Activated CD4-positive, alpha-beta memory T cell treated with anti-CD3 and anti-CD28 coated beads, Interleukin-2, amount 10 ng/mL, durations not matched to agents 7 days and 5 days (primary cell): ENCODE results near the gene MYH14. TPM values are rescaled to one million over a fixed set of nuclear protein-coding genes. Genes with fewer than 3 reads are reported as not detected.

ENCODE experiments used
- CTCF ChIA-PET: fragments of 350-600 bp; sonication (Branson Sonifier 250); formaldehyde crosslinking; loops from one replicate; lab custom pipeline; 2021; ENCODE audit warnings: antibody characterized with exemption, inconsistent platforms; lab: Charles Lee
- POLR2A ChIA-PET: fragments of 350-600 bp; sonication (Branson Sonifier 250); formaldehyde crosslinking; loops from one replicate; lab custom pipeline; 2021; ENCODE audit warnings: antibody characterized with exemption; lab: Charles Lee
- DNase-seq: peaks from one replicate; pipeline ENCODE4 v3.0.0-alpha.2; 2020
- H3K27ac Mint-ChIP-seq: one replicate; pipeline ENCODE4 v1.8.0; 2021; ENCODE audit warnings: mild to moderate bottlenecking, mixed read lengths
- H3K27me3 Mint-ChIP-seq: one replicate; pipeline ENCODE4 v1.8.0; 2021; ENCODE audit warnings: mixed read lengths
- H3K36me3 Mint-ChIP-seq: one replicate; pipeline ENCODE4 v1.8.0; 2021; ENCODE audit warnings: low read depth, mixed read lengths
- H3K4me1 Mint-ChIP-seq: one replicate; pipeline ENCODE4 v1.8.0; 2021; ENCODE audit warnings: mixed read lengths
- H3K4me3 Mint-ChIP-seq: one replicate; pipeline ENCODE4 v1.8.0; 2021; ENCODE audit warnings: mild to moderate bottlenecking, mixed read lengths
- H3K9me3 Mint-ChIP-seq: one replicate; pipeline ENCODE4 v1.8.0; 2021; ENCODE audit warnings: mixed read lengths
- total RNA-seq, 2 experiments: library from RNA; stranded (reverse); gene quantifications; one replicate each; pipeline ENCODE4 v1.2.3, GENCODE V29; 2021

MYH14 gene
- total RNA-seq, 2 experiments from 2014 or later, result not detected

- no peak overlapping the region for H3K27ac Mint-ChIP-seq
- no peaks in the 10 kb centered on the region for H3K36me3 Mint-ChIP-seq
- H3K9me3 Mint-ChIP-seq, result no peaks in the 10 kb centered on the region
- CTCF ChIA-PET, result no interaction called here
- H3K27me3 Mint-ChIP-seq, result no peaks in the 10 kb centered on the region
- POLR2A ChIA-PET, result no interaction called here
- no peak overlapping the region for H3K4me3 Mint-ChIP-seq
- DNase-seq, result no peak
- H3K4me1 Mint-ChIP-seq, result peaks cover 2% of the 10 kb centered on the region
Observed at GRCh38 chr19:50178320-50178719, 25.1 kb upstream of the MYH14 start.

DNA sequence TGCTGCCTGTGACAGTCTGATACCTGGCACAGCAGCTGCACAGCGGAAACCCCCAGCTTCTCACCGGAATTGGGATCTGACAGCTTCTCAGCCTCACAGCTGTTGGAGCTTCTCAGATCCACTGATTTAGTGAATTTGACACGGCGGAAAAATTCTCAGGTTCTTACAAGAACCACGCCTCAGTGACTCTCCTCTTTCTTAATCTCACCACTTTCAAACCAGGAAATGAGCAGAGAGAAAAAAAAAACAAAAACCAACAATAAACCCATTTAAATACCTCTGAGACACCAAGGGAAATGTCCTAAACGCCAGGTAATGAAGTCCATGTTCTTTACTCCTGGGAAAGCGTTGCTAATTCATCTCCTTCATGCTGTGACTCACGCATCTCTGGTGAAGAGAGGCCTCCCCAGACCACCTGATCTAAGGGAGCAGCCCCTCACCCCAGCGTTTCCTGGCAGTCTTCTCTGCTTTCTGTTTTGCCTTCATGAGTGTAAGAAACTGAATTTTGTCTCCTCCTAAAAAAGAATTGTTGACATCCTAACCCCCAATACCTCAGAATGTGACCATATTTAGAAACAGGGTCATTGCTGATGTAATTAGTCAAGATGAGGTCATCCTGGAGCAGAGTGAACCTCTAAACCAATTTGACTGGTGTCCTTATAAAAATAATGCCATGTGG lies 24.4 kb upstream of the MYH14 start:
- Mint-ChIP-seq H3K27ac (no peak overlapping the region), H3K9me3 (no peaks in the 10 kb centered on the region), H3K27me3 (no peaks in the 10 kb centered on the region), H3K4me1 (no peaks in the 10 kb centered on the region), H3K4me3 (no peak overlapping the region), H3K36me3 (no peaks in the 10 kb centered on the region)
- DNase-seq, result no peak
- ChIA-PET POLR2A (no interaction called here), CTCF (no interaction called here)

DNA sequence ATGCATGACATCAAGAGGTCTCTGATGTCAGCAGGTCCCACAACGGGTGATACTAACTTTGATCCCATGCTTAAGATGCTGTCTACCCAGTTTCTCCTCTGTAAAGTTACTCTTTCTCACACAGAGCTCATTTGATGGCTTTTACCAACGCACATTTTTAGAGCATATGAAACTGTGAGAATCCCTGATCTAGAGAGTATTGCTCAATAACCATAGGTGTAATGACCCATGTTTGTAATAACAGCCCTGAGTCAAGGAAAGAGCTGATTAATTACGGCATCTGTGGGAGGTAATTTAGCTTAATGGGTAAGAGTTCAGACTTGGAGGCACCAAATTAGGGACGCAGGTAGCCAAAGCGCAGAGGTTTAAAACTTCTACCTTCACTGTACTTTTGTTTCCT lies 22.3 kb upstream of the MYH14 start:
- Mint-ChIP-seq H3K4me3 (no peak overlapping the region), H3K36me3 (no peaks in the 10 kb centered on the region), H3K9me3 (no peaks in the 10 kb centered on the region), H3K27ac (no peak overlapping the region), H3K4me1 (no peaks in the 10 kb centered on the region), H3K27me3 (no peaks in the 10 kb centered on the region)
- ChIA-PET CTCF (no interaction called here), POLR2A (no interaction called here)
- no peak for DNase-seq

DNA sequence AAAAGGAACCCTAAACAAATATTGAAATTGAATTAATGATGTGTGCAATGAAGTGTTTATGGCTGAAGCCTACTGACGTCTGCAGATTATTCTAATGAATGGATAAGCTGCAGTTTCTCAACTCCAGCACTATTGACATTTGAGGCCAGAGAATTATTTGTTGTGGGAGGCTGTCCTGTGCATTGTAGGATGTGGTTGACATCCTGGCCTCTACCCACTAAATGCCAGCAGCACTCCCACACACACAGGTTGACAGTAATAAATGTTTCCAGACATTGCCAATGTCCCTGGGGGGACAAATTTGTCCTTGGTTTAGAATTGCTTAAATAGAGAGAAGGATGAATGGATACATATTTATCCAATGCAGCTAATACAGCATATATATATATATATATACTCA lies 19.2 kb upstream of the MYH14 start:
- Mint-ChIP-seq H3K9me3 (no peaks in the 10 kb centered on the region), H3K27ac (no peak overlapping the region), H3K27me3 (no peaks in the 10 kb centered on the region), H3K36me3 (no peaks in the 10 kb centered on the region), H3K4me3 (no peak overlapping the region), H3K4me1 (no peaks in the 10 kb centered on the region)
- ChIA-PET CTCF (no interaction called here), POLR2A (no interaction called here)
- DNase-seq, result no peak

GRCh38 chr19:50187937-50188336 lies 15.5 kb upstream of the MYH14 start:
- POLR2A ChIA-PET, result no interaction called here
- CTCF ChIA-PET, result no interaction called here
- H3K36me3 Mint-ChIP-seq, result no peaks in the 10 kb centered on the region
- no peak overlapping the region for H3K4me3 Mint-ChIP-seq
- no peak overlapping the region for H3K27ac Mint-ChIP-seq
- H3K27me3 Mint-ChIP-seq, result peaks cover 5% of the 10 kb centered on the region
- H3K9me3 Mint-ChIP-seq, result no peaks in the 10 kb centered on the region
- DNase-seq, result no peak
- H3K4me1 Mint-ChIP-seq, result no peaks in the 10 kb centered on the region

DNA sequence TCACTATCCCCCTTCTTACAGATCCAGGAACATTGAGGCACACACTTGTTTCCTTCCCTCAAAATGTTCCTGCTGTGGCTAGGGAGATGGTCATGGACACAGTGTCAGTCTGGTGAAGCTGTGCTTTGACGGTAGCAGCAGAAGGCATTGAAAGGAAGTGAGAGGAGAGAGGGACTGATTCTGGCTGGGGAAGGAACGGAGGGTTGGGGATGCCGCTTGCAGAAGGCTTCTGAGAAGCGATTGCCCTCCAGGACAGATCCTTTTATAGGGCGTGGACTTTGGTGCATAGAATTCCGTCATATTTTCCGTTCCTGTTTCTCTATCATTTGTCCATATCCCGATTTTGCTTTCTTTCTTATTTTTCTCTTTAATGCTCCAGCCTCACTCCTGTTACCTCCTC lies 14.1 kb upstream of the MYH14 start:
- peaks cover 7% of the 10 kb centered on the region for H3K27me3 Mint-ChIP-seq
- ChIA-PET POLR2A (no interaction called here), CTCF (no interaction called here)
- H3K36me3 Mint-ChIP-seq, result no peaks in the 10 kb centered on the region
- no peaks in the 10 kb centered on the region for H3K4me1 Mint-ChIP-seq
- no peak overlapping the region for H3K4me3 Mint-ChIP-seq
- H3K9me3 Mint-ChIP-seq, result no peaks in the 10 kb centered on the region
- DNase-seq, result no peak
- no peak overlapping the region for H3K27ac Mint-ChIP-seq

GRCh38 chr19:50190439-50190891 lies 13.0 kb upstream of the MYH14 start:
- no peak overlapping the region for H3K4me3 Mint-ChIP-seq
- H3K4me1 Mint-ChIP-seq, result no peaks in the 10 kb centered on the region
- H3K9me3 Mint-ChIP-seq, result no peaks in the 10 kb centered on the region
- POLR2A ChIA-PET, result no interaction called here
- H3K27me3 Mint-ChIP-seq, result peaks cover 7% of the 10 kb centered on the region
- H3K36me3 Mint-ChIP-seq, result no peaks in the 10 kb centered on the region
- CTCF ChIA-PET, result no interaction called here
- DNase-seq, result no peak
- H3K27ac Mint-ChIP-seq, result no peak overlapping the region

GRCh38 chr19:50191216-50191615 lies 12.2 kb upstream of the MYH14 start:
- Mint-ChIP-seq H3K27ac (no peak overlapping the region), H3K4me1 (no peaks in the 10 kb centered on the region), H3K9me3 (no peaks in the 10 kb centered on the region), H3K4me3 (no peak overlapping the region), H3K36me3 (no peaks in the 10 kb centered on the region), H3K27me3 (peaks cover 7% of the 10 kb centered on the region)
- ChIA-PET CTCF (no interaction called here), POLR2A (no interaction called here)
- no peak for DNase-seq

GRCh38 chr19:50192463-50193211 lies 10.8 kb upstream of the MYH14 start:
- DNase-seq, result no peak
- CTCF ChIA-PET, result no interaction called here
- Mint-ChIP-seq H3K4me1 (no peaks in the 10 kb centered on the region), H3K36me3 (no peaks in the 10 kb centered on the region), H3K9me3 (no peaks in the 10 kb centered on the region), H3K27ac (no peak overlapping the region), H3K4me3 (no peak overlapping the region), H3K27me3 (peaks cover 7% of the 10 kb centered on the region)
- POLR2A ChIA-PET, result interaction anchor here (1.3 kb wide), 1 partner anchor 143 kb away, joined by 6 read pairs; no protein-coding TSS in a partner anchor

- POLR2A ChIA-PET, result no interaction called here
Observed at GRCh38 chr19:50195224-50195623, 8.2 kb upstream of the MYH14 start.

DNA sequence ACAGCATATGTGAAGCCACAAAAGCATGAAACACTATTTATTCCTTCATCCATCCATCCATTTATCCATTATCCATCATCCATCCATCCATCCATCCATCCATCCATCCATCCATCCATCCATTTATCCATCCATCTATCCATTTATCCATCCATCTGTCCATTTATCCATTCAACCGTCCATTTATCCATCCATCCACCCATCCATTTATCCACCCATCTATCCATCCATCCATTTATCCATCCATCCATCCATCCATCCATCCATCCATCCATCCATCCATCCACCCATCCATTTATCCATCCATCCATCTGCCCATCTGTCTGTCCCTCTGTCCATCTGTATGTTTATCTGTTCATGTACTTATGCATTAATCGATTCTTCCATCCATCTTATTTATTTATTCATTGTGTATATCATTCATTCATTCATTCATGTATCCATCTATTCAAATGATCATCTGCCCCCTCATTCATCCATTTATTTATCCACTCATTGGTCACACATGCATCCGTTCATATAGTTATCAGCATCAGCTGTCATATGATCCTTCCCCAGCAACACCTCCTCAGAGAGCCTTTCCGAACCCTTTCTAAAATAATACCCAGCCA lies 7.0 kb upstream of the MYH14 start:
- no peak for DNase-seq
- no peak overlapping the region for H3K27ac Mint-ChIP-seq
- ChIA-PET POLR2A (no interaction called here), CTCF (no interaction called here)
- peaks cover 7% of the 10 kb centered on the region for H3K27me3 Mint-ChIP-seq
- no peaks in the 10 kb centered on the region for H3K4me1 Mint-ChIP-seq
- H3K9me3 Mint-ChIP-seq, result no peaks in the 10 kb centered on the region
- H3K36me3 Mint-ChIP-seq, result no peaks in the 10 kb centered on the region
- no peak overlapping the region for H3K4me3 Mint-ChIP-seq

More at GRCh38 chr19:50195224-50195623, 8.2 kb upstream of the MYH14 start:
- Mint-ChIP-seq H3K36me3 (no peaks in the 10 kb centered on the region), H3K4me3 (no peak overlapping the region), H3K9me3 (no peaks in the 10 kb centered on the region), H3K27me3 (peaks cover 7% of the 10 kb centered on the region), H3K27ac (no peak overlapping the region), H3K4me1 (no peaks in the 10 kb centered on the region)
- CTCF ChIA-PET, result no interaction called here
- no peak for DNase-seq

DNA sequence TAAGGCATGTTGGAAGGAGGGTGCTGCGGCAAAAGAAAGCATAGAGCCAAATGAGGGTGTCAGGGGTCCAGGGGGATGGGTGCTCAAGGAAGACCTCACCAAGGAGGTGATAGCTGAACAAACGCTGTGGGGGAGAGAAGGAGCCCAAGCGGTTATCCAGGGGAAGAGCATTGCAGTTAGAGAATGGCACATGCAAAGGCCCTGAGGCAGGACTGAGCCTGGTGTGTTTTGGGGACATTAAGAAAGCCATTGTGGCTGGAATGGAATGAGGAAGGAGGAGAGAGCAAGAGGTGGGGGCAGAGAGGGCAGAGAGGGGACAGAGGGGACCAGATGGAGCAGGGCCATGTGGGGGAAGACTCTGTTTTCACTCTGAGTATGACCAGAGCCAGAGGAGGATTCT lies 6.1 kb upstream of the MYH14 start:
- DNase-seq, result no peak
- ChIA-PET POLR2A (no interaction called here), CTCF (no interaction called here)
- Mint-ChIP-seq H3K27ac (no peak overlapping the region), H3K4me1 (no peaks in the 10 kb centered on the region), H3K9me3 (no peaks in the 10 kb centered on the region), H3K4me3 (no peak overlapping the region), H3K36me3 (no peaks in the 10 kb centered on the region), H3K27me3 (peaks cover 14% of the 10 kb centered on the region)

- Mint-ChIP-seq H3K36me3 (no peaks in the 10 kb centered on the region), H3K4me3 (no peak overlapping the region), H3K27me3 (peaks cover 12% of the 10 kb centered on the region), H3K27ac (no peak overlapping the region), H3K4me1 (no peaks in the 10 kb centered on the region), H3K9me3 (no peaks in the 10 kb centered on the region)
- no peak for DNase-seq
- POLR2A ChIA-PET, result no interaction called here
- CTCF ChIA-PET, result no interaction called here
Observed at GRCh38 chr19:50198431-50199258, 4.8 kb upstream of the MYH14 start.
